Stimulated activated CD8-positive, alpha-beta memory T cell treated with anti-CD3 and anti-CD28 coated beads, Interleukin-7, amount 100 ng/mL, for 48 hours (primary cell): ENCODE measurements around the gene CMC2.

ENCODE experiments used
- DNase-seq, 2 donors: peaks; one replicate each; pipeline ENCODE4 v3.0.0-alpha.2; 2020; ENCODE audit warnings: low read depth in 1 of 2; ENCODE audit errors: extremely low read depth in 1 of 2

Gene CMC2

GRCh38 chr16:80981103-80981502 lies 25.6 kb downstream of the CMC2 start:
- no peak for DNase-seq

- DNase-seq = no peak
Observed at GRCh38 chr16:80976946-80977345, 29.7 kb downstream of the CMC2 start.

GRCh38 chr16:80974649-80975376 lies 31.9 kb downstream of the CMC2 start:
- no peak for DNase-seq

GRCh38 chr16:80973991-80974390 lies 32.7 kb downstream of the CMC2 start:
- no peak for DNase-seq

- DNase-seq = no peak
Observed at GRCh38 chr16:80972611-80973010, 34.1 kb downstream of the CMC2 start.

DNA sequence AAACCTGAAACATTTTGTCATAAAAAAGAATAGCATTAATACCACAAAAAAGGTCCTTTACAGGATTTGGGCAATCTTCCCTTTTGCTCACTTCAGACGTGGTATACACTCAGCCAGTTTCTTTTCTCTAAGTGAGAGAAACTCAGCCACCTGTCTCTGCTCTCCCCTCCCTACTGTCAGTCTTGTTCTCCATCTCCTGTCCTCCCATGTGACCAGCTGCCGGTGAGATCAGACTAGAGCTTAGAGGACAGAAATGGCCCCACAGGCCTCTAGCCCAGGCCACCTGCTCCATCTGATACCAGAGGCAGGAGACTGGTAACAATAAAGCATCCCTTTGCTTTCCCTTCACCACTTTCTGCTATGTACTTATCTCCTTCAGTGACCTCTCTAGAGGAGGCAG lies 34.9 kb downstream of the CMC2 start:
- no peak for DNase-seq

GRCh38 chr16:80969114-80969484 lies 37.6 kb downstream of the CMC2 start:
- no peak for DNase-seq

DNA sequence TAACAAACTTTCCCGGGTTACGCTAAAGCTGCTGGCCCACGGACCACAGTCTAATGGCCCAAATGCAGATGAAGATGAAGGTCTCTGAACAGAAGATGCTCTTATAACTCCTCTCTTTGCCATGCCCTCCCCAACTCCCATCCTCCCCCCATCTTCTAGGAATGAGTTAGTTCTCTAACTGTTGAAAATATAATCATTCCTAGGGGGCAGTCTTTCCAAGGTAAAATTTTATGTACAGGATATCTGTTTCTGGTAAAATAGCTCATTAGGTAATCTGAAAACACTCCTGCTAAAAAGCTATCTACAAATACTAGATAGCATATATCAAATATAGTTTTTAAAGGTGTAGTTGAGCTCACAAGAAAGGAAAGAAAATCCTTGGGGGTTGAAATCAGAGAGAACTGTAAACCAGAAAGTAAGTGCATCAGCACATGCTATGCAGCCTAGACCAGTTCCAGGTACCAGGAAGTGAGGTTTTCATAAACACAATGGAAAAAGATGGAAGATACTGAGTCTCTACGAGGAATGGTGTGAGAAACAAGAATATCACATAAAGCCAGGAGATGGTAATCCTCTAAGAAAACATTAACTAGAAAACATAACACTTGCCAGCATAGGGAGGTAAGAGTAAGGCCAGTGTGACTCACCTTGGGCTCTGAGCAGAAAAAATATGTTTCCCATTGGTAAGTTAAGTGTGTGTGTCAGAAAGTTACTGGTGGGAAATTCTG lies 38.1 kb downstream of the CMC2 start:
- DNase-seq = no peak

DNA sequence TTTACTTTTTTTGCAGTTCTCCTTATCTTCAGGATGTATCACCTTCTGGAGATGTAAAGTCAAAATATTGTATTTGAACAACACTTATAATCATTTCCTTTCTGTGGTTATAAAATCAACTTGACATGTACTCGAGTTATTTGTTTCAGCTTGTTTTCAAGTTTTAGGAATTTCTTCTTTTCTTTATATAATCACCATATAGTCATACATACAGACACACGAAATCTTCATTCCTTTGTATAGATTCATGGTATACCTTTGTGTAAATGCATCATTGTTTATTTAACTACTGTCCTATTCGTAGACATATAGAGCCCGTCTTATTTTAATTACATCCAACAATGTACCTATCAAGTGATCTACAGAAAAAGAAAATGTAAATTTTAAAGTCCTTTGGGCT lies 40.1 kb downstream of the CMC2 start:
- DNase-seq = no peak

DNA sequence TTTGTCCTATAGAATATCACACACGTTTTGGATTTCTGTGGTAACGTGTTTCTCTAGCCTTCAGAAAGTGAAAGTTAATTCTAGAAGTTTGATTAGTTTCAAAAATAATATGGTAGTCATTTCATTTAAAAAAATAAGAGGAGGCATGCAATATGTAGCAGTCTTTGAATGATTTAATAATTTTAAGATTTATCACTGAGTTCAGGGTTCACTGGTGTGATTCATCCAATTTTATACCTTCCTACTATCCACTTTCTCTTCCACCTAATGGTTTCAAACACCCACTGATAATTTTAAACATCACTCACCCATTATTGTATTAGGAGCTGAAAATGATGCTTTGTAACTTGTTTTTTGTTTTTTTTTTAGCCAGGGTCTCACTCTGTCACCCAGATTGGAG lies 42.3 kb downstream of the CMC2 start:
- DNase-seq = no peak

DNA sequence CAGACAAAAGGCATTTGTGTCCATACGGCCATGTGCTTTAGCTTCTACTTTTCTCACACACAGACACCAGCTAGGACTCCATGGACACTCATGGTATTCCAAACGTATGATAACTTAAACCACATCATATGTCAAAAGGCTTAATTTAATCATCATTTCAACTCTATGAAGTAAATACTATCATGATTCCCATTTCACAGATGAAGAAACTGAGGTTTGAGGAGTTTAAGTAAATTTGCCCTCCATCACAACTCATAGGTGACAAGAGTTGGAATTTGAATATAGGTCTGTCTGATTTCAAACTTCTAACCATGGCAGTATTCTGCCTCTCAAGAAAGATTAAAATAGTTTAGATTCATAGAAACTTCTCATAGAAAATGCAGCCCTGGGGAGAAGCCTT lies 43.8 kb downstream of the CMC2 start:
- no peak for DNase-seq

GRCh38 chr16:80958284-80958683 lies 48.4 kb downstream of the CMC2 start:
- DNase-seq = no peak

DNA sequence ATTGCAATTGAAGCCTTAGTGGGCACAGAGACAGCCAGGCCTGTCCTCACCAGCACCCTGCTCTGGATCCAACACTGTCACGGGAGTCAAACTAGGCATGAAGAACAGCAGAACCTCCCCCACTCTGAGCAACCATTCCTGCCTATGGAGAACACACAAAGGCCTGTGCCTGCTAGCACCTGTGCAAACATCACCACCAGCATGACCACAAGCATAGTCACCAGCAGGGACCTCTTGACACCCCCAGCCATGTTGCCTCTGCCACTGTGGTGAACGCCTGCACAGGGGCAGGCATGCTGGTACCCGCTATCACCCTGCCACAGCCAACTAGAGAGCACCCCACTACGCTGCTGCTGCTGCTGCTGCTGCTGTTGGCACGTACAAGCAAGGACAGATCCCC lies 51.7 kb downstream of the CMC2 start:
- no peak for DNase-seq

- peak in 1 of 2 donors; percentile 30 for DNase-seq
Observed at GRCh38 chr16:80948886-80949493, 57.7 kb downstream of the CMC2 start.

GRCh38 chr16:80947708-80948625 lies 58.7 kb downstream of the CMC2 start:
- DNase-seq = no peak

DNA sequence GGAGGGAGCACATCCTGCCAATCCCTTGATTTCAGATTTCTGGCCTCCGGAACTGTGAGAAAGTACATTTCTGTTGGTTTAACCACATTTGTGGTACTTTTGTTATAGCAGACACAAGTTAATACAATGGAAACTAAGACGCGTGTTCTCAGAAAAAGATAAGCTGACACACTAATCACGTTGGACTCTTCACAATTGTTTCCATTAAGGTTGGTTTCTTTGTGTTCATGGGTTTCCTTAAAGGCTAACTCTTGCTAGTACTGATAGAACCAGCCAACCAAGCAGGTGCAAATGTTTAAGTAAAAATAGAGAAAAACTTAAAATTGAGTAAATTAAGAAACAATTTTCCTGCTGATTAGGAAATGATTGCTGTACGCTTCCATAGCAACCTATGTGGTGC lies 59.4 kb downstream of the CMC2 start:
- no peak for DNase-seq

DNA sequence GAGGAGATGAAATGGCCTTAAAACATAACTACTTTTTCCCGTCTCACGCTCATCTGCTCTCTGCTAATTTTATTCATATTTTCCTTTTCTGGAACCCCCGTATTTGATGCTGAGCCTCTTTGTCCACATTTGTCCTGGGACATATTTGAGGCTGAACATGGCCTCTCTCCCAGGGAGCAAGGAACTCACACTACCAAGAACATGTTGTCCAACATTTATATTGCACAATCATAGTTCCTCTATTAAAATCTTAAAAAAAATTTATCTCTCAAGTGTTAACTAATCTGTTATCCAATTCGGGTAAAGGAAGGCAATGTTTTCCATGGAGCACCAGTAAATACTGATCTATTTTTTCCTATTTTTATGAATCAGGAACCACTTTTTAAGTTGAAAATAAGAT lies 60.2 kb downstream of the CMC2 start:
- no peak for DNase-seq

- DNase-seq = no peak
Observed at GRCh38 chr16:80940069-80940856, 66.4 kb downstream of the CMC2 start.

GRCh38 chr16:80938879-80939260 lies 67.8 kb downstream of the CMC2 start:
- no peak for DNase-seq
